Measurements from ENCODE around the gene GAGE2A. TPM values are rescaled to one million over a fixed set of nuclear protein-coding genes. Genes with fewer than 3 reads are reported as not detected.

Gene GAGE2A
- total and polyA plus RNA-seq, 2 of the 8 experiments (the other 6 are each of a cell fraction or from before 2014, with no cell fraction given), result not detected

DNA sequence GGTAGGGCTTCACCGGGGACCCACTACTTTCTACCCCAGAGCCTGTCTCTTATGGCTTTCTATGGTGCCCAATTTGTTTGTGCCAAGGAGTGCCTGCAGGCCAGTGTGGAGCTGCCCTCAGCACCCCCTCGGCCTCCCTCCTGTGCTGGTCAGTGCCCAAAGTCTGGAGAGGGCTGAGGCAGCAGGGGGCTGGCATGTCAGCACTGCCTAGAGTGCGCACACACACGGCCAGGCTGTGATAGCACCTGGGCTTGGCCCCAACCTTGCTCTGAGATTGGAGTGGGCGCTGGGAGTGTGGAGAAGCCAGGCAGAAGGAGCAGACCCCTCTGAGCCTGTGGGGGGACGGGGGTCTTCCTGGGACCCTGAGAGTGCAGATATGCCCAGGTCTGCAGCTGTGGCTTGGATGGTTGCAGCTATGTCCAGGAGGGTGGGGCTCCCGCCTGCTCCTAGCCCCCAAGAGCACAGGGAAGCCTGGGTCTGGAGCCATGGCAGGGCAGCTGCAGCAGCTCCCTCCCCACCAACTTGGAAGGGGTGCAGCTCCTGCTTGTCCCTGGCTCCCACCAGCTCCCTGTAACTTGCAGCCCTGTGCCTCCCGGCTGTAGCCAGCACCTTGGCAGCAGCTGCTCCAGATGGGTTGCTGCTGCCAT is 55.8 kb downstream of the GAGE2A start:
- Histone ChIP-seq H4K20me1 (replicated peaks in 1 of 2; ENCODE audit: control insufficient read depth in 1 of 2, insufficient read depth in 2 of 2, low read length in 2 of 2) (no peaks in the 10 kb centered on the region), H2BK20ac (ENCODE audit: low read length) (no peak overlapping the region), H3K23me2 (ENCODE audit: low read depth, low read length) (no peaks in the 10 kb centered on the region), H3K27me3 (replicated peaks in 1 of 4; ENCODE audit: control insufficient read depth in 3 of 4, extremely low read depth in 1 of 4, insufficient read depth in 3 of 4, low read length in 3 of 4) (no peaks in the 10 kb centered on the region), H3K36me3 (ENCODE audit: control insufficient read depth in 2 of 4, insufficient read depth in 4 of 4, low read length in 3 of 4) (no peaks in the 10 kb centered on the region), H2BK120ac (replicated peaks; ENCODE audit: low read depth, low read length) (no peak overlapping the region), H3K56ac (replicated peaks; ENCODE audit: insufficient read length, low read depth, low read length) (no peak overlapping the region), H3K79me1 (ENCODE audit: low read depth, low read length) (no peaks in the 10 kb centered on the region), H4K91ac (replicated peaks; ENCODE audit: insufficient read length, low read length) (no peak overlapping the region), H3K14ac (ENCODE audit: insufficient read length) (no peak overlapping the region), H3K18ac (ENCODE audit: extremely low read depth, low read length) (no peak overlapping the region), H3K9me3 (ENCODE audit: insufficient read depth in 2 of 2, low read depth in 1 of 2, low read length in 1 of 2) (no peaks in the 10 kb centered on the region), H2BK12ac (ENCODE audit: low read depth, low read length) (no peak overlapping the region), H2BK15ac (ENCODE audit: low read length) (no peak overlapping the region), H3K23ac (ENCODE audit: insufficient read length) (no peak overlapping the region), H3K79me2 (ENCODE audit: control insufficient read depth in 1 of 2, insufficient read depth in 2 of 2, low read length in 2 of 2) (no peaks in the 10 kb centered on the region), H3K4me1 (replicated peaks in 1 of 4; ENCODE audit: control insufficient read depth in 3 of 4, insufficient read depth in 4 of 4, low read length in 3 of 4) (no peaks in the 10 kb centered on the region), H2AK5ac (ENCODE audit: low read depth, low read length) (no peak overlapping the region), H3K4ac (replicated peaks; ENCODE audit: insufficient read length, low read depth, low read length) (no peak overlapping the region), H3K4me2 (ENCODE audit: insufficient read depth in 1 of 2, low read depth in 2 of 2, low read length in 2 of 2) (no peak overlapping the region), H4K5ac (ENCODE audit: insufficient read length, low read depth, low read length) (no peak overlapping the region), H4K8ac (ENCODE audit: extremely low read depth, insufficient read depth, low read length) (no peak overlapping the region), H3K4me3 (ENCODE audit: extremely low read depth in 1 of 4, insufficient read depth in 2 of 4, low read depth in 3 of 4, low read length in 4 of 4) (no peak overlapping the region), H3K27ac (ENCODE audit: low read depth, low read length) (no peak overlapping the region), H3K9ac (replicated peaks in 1 of 4; ENCODE audit: extremely low read depth in 1 of 4, low read depth in 3 of 4, low read length in 3 of 4) (no peak overlapping the region), H2AFZ (ENCODE audit: low read length) (no peak overlapping the region), H2BK5ac (ENCODE audit: low read depth, low read length) (no peak overlapping the region)
- WGBS, 2 experiments (ENCODE audit: extremely low coverage in 1 of 2, insufficient coverage in 1 of 2, insufficient read length in 1 of 2, insufficient replicate concordance in 2 of 2, low coverage in 1 of 2, low lambda C conversion rate in 2 of 2, missing lambda C conversion rate in 1 of 2), result 93% methylated on average over 5 of the region's 8 CpGs; no CpG with 5 or more reads in 1 of the 2 experiments
- CTCF ChIA-PET (ENCODE audit: partially characterized antibody), result interaction anchor here (0.8 to 1.1 kb wide), 2 partner anchors 194 to 353 kb away, joined by 3 read pairs; no protein-coding TSS in a partner anchor
- FAIRE-seq (no peak), DNase-seq (ENCODE audit: low read depth in 1 of 2, low spot score in 2 of 2) (no peak)
- POLR2A ChIA-PET (ENCODE audit: partially characterized antibody), result no interaction called here
- no peak for TF ChIP-seq SUZ12 (IDR thresholded peaks at IDR 0.05; ENCODE audit: low read length)
- no peak for TF ChIP-seq EZH2 (IDR thresholded peaks at IDR 0.05; ENCODE audit: low read depth, low read length, severe bottlenecking)
- TF ChIP-seq BRCA1 (IDR thresholded peaks at IDR 0.05; ENCODE audit: low read depth, low read length), result no peak
- TF ChIP-seq CHD1 (IDR thresholded peaks at IDR 0.05; ENCODE audit: low read depth, low read length), result no peak
- TF ChIP-seq BACH1 (IDR thresholded peaks at IDR 0.05; ENCODE audit: low read length), result no peak
- no peak for TF ChIP-seq NRF1 (IDR thresholded peaks at IDR 0.05; ENCODE audit: low read depth, low read length)
- no peak for TF ChIP-seq TCF12 (IDR thresholded peaks at IDR 0.05; ENCODE audit: low read depth, low read length)
- TF ChIP-seq KDM1A (IDR thresholded peaks at IDR 0.05; ENCODE audit: borderline replicate concordance, low read length), result no peak
- TF ChIP-seq, protein P1, sequence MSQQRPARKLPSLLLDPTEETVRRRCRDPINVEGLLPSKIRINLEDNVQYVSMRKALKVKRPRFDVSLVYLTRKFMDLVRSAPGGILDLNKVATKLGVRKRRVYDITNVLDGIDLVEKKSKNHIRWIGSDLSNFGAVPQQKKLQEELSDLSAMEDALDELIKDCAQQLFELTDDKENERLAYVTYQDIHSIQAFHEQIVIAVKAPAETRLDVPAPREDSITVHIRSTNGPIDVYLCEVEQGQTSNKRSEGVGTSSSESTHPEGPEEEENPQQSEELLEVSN (IDR thresholded peaks at IDR 0.05), result no peak
- TF ChIP-seq EP300 (IDR thresholded peaks at IDR 0.05; ENCODE audit: borderline replicate concordance in 1 of 2, low read depth in 2 of 2, low read length in 2 of 2), result no peak
- no peak for TF ChIP-seq SIN3A (conservative IDR thresholded peaks at IDR 0.05 in 1 of 2, IDR thresholded peaks at IDR 0.05 in 1 of 2; ENCODE audit: low read depth in 1 of 2, low read length in 2 of 2)
- TF ChIP-seq SIX5 (IDR thresholded peaks at IDR 0.05; ENCODE audit: low read depth, low read length), result no peak
- no peak for TF ChIP-seq TBP (IDR thresholded peaks at IDR 0.05; ENCODE audit: low read depth, low read length)
- TF ChIP-seq SP4 (IDR thresholded peaks at IDR 0.05; ENCODE audit: low read length), result no peak

All from H1 (cell line).